HepG2 (cell line): Measurements from ENCODE around the gene LMNA. TPM values are rescaled to one million over a fixed set of nuclear protein-coding genes. Genes with fewer than 3 reads are reported as not detected.

Experiments
- ATAC-seq: fragments of 200-7000 bp; cut with Tn5 transposase; 3 replicates; pipeline ENCODE4 v1.9.1; 2020; ENCODE audit warnings: mild to moderate bottlenecking, moderate library complexity
- BruUV-seq: library from RNA; stranded (reverse); fragments of 400-500 nt; replicated peaks from 2 replicates; lab custom pipeline; 2021; lab: Mats Ljungman, UMichigan
- CTCF ChIA-PET: fragments of 300-600 bp; formaldehyde crosslinking; extraction: SDS; loops from one replicate; lab custom pipeline; 2021; ENCODE audit warnings: low total read pairs, inconsistent platforms, low intra/inter-chr PET ratio; lab: Yijun Ruan, JAX
- POLR2A ChIA-PET: fragments of 350-600 bp; sonication (Branson Sonifier 250); formaldehyde crosslinking; loops from one replicate; lab custom pipeline; 2020; ENCODE audit warnings: antibody characterized with exemption, inconsistent platforms; lab: Yijun Ruan, JAX
- DNase-seq: peaks from one replicate; pipeline ENCODE4 v3.0.0-alpha.2; 2015; ENCODE audit warnings: low spot score
- FAIRE-seq: peaks from 3 replicates; lab custom pipeline; 2011; peaks lifted over from hg19 to GRCh38; lab: Jason Lieb, UNC
- H2AFZ ChIP-seq: one replicate; pipeline ENCODE4 v1.6.1; 2011; ENCODE audit warnings: low read length, inconsistent platforms
- H3K27ac ChIP-seq: fragments of 300-600 bp; 3 replicates; pipeline ENCODE4 v1.8.0; 2011; ENCODE audit warnings: mixed run types, mild to moderate bottlenecking, mixed read lengths, low read length, inconsistent platforms; ENCODE audit not compliant: insufficient read depth; ENCODE audit errors: extremely low read length
- H3K27me3 ChIP-seq, 2 experiments: fragments of 200-600 bp in 1 of 2; 2 replicates in 1 of 2; 3 replicates in 1 of 2; pipeline versions ENCODE4 v1.6.0 to v1.8.0; 2011; ENCODE audit warnings: low read length in 2 of 2, mild to moderate bottlenecking in 2 of 2, moderate library complexity in 2 of 2, inconsistent platforms in 1 of 2; ENCODE audit not compliant: insufficient read depth in 2 of 2, control insufficient read depth in 1 of 2
- H3K36me3 ChIP-seq, 2 experiments: fragments of 200-600 bp in 1 of 2; replicated peaks in 1 of 2; 2 replicates in 1 of 2; 3 replicates in 1 of 2; pipeline versions ENCODE4 v1.5.1 to v1.8.0; 2011; ENCODE audit warnings: low read length in 2 of 2, inconsistent platforms in 1 of 2; ENCODE audit not compliant: insufficient read depth in 2 of 2, control insufficient read depth in 1 of 2
- H3K4me1 ChIP-seq: 2 replicates; pipeline ENCODE4 v1.5.1; 2012; ENCODE audit warnings: low read length, inconsistent platforms; ENCODE audit not compliant: insufficient read depth
- H3K4me2 ChIP-seq: 2 replicates; pipeline ENCODE4 v1.6.0; 2011; ENCODE audit warnings: low read depth, low read length, inconsistent platforms
- H3K4me3 ChIP-seq, 3 experiments: fragments of 200-600 bp in 1 of 3; sonication (generic), shearing (Covaris generic) in 1 of 3; replicated peaks in 1 of 3; 2 replicates each; pipeline ENCODE4 v1.5.1; 2011 to 2016; ENCODE audit warnings: low read length in 3 of 3, inconsistent platforms in 2 of 3, low read depth in 2 of 3, mild to moderate bottlenecking in 2 of 3, control low read depth in 1 of 3, mixed read lengths in 1 of 3; ENCODE audit not compliant: insufficient read depth in 1 of 3
- H3K79me2 ChIP-seq: one replicate; pipeline ENCODE4 v1.6.1; 2011; ENCODE audit warnings: low read length, inconsistent platforms; ENCODE audit not compliant: insufficient read depth
- H3K9ac ChIP-seq: 2 replicates; pipeline ENCODE4 v1.6.0; 2011; ENCODE audit warnings: mild to moderate bottlenecking, low read depth, low read length, inconsistent platforms; ENCODE audit not compliant: insufficient read depth
- H3K9me3 ChIP-seq: 2 replicates; pipeline ENCODE4 v1.5.1; 2012; ENCODE audit warnings: mild to moderate bottlenecking, low read length
- H4K20me1 ChIP-seq: 2 replicates; pipeline ENCODE4 v1.6.0; 2011; ENCODE audit warnings: inconsistent platforms, mild to moderate bottlenecking, low read length, moderate library complexity; ENCODE audit not compliant: insufficient read depth
- HES4 ChIP-seq: sonication (generic); formaldehyde crosslinking; IDR thresholded peaks from 2 replicates; pipeline ENCODE4 v1.9.0; 2021; ENCODE audit warnings: mild to moderate bottlenecking, missing genetic modification reagents, borderline replicate concordance
- KDM2A ChIP-seq: sonication (generic); formaldehyde crosslinking; IDR thresholded peaks from 2 replicates; pipeline ENCODE4 v1.4.0; 2020; ENCODE audit warnings: low read depth, missing genetic modification reagents, borderline replicate concordance
- RXRA ChIP-seq: sonication (generic); formaldehyde crosslinking; IDR thresholded peaks from 2 replicates; pipeline ENCODE4 v1.5.1; 2020; ENCODE audit warnings: missing genetic modification reagents
- ZNF138 ChIP-seq: sonication (generic); formaldehyde crosslinking; IDR thresholded peaks from 2 replicates; pipeline ENCODE4 v1.5.0; 2020; ENCODE audit warnings: mild to moderate bottlenecking, low read depth, missing genetic modification reagents
- ZNF792 ChIP-seq: IDR thresholded peaks from 2 replicates; pipeline ENCODE4 v1.6.1; 2016
- WGBS: methylation state at CpG from one replicate; pipeline ENCODE4 v1.1.6; 2017; ENCODE audit warnings: low lambda C conversion rate; 5-methylcytosine and 5-hydroxymethylcytosine counted together
- in situ Hi-C: cut with HindIII; loops from 2 replicates; pipeline ENCODE4 v1.10.0; 2017; ENCODE audit warnings: low pct_unique_long_range_greater_than_20kb; ENCODE audit not compliant: extremely low pct_ligation_motif_present
- intact Hi-C: fragments of 100-400 bp; cut with micrococcal nuclease; formaldehyde crosslinking; loops from one replicate; pipeline ENCODE4 v1.10.0; 2022; ENCODE audit not compliant: unreplicated experiment
- polyA plus RNA-seq, 8 experiments: library from polyadenylated mRNA; depleted of rRNA in 3 of 8; stranded (reverse) in 7 of 8; unstranded in 1 of 8; fragments of >200 nt; fragmentation: Illumina TruSeq in 4 of 8; extraction: Trizol in 4 of 8; gene quantifications; 2 replicates each; pipeline versions ENCODE4 v1.2.1 to v1.2.3, GENCODE V29; 2011 to 2016; ENCODE audit warnings: low read depth in 4 of 8, missing spikeins in 1 of 8, mixed read lengths in 1 of 8; ENCODE audit not compliant: insufficient read depth in 1 of 8
- total RNA-seq, 5 experiments: library from RNA; depleted of rRNA; stranded (reverse); fragments of >200 nt; fragmentation: Illumina TruSeq; extraction: Trizol; gene quantifications; 2 replicates each; pipeline ENCODE4 v1.2.3, GENCODE V29; 2016; ENCODE audit warnings: low read depth in 1 of 5

Gene LMNA
- total and polyA plus RNA-seq, 2 of the 13 experiments (the other 11 are each of a cell fraction or from before 2014, with no cell fraction given) = 107 to 225 TPM

DNA sequence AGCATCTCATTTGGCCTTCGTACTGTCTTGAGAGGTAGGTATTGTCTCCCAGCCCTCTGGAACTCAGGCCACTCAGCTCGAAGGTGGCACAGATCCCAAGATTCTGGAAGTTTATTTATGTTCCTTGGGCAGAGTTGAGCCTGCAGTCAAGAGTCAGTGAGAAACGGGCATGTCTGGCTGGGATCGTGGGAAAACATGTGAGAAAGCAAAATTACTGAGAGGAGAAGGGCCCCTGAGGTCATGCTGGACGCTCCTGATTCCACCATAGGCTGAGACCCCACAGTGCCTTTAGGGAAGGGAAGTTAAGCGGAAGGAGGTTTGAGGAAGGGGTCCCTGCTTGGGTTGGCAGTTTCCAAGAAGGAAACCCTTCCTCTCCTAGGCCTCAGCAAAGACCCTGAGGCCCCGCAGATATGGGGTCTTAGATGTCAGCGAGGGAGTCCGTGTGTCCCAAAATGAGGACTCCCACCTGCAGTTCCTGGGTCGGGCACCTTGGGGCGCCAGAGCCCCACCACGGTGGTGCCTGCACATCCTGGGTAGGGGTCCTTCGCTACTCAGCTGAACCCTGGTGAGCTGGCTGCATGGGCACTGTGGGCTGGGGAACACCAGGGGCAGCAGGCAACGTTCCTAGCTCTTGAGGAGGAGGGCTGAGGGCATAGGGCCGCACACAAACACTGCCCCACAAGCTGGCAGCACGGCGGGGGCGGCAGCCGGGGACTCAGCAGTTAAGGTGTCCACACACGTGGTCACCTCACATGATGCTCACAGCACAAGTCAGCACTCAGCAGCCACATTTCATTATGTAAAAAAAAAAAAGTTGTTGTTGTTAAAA lies 26.6 kb downstream of the LMNA start (continued):
- TF ChIP-seq ZNF138 (CRISPR knock-in tag) = 0 out of 2 replicates have a peak, but pooled peaks have one; percentile 55

DNA sequence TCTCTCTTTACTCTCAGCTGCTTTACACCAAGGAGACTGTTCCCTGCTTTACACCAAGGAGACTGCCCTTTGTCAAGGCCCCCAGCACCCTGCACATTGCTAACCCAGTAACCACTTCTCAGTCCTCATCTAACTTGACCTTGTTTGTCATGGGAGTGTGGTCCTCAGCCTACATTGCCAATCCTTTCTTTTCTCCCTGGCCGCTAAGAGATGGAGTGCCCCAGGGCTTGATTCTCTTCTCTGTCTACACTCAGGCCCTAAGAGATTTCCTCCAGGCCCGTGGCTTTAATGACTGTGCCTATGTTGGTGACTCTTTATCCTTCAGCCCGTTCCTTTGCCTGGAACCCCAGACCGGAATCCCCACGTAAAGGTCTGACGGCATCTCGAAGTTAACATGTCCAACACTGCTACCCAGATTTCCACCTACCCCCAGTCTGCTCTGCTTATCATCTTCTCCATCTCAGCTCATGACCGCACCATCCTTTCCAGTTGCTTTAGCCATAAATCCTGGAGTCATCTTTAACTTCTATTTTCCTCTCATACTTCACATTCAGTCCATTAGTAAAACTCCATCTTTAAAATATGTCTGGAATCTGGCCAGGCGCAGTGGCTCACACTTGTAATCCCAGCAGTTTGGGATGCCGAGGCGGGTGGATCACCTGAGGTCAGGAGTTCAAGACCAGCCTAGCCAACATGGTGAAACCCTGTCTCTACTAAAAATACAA lies 29.4 kb downstream of the LMNA start:
- H3K9me3 ChIP-seq = no peaks in the 10 kb centered on the region
- no peaks in the 10 kb centered on the region for H3K27me3 ChIP-seq
- intact Hi-C loops (no loop called here), in situ Hi-C loops (loop anchor here (5.0 kb wide), 1 partner anchor 83 kb away; no protein-coding TSS in a partner anchor)
- no peak for FAIRE-seq
- BruUV-seq = no TSS peak
- no peak for TF ChIP-seq KDM2A (CRISPR knock-in tag)
- no peak for TF ChIP-seq ZNF792 (CRISPR knock-in tag)
- TF ChIP-seq HES4 (CRISPR knock-in tag) = no peak
- TF ChIP-seq RXRA (CRISPR knock-in tag) = no peak
- H3K4me3 ChIP-seq = no peak overlapping the region
- peaks cover 50% of the 10 kb centered on the region for H3K4me1 ChIP-seq
- DNase-seq = no peak
- ATAC-seq = no peak
- H3K4me2 ChIP-seq = no peak overlapping the region
- H3K79me2 ChIP-seq = no peaks in the 10 kb centered on the region
- H4K20me1 ChIP-seq = no peaks in the 10 kb centered on the region
- CTCF ChIA-PET = no interaction called here
- POLR2A ChIA-PET = interaction anchor here (3.6 to 3.7 kb wide), 2 partner anchors 69 to 81 kb away, joined by 13 to 17 read pairs; partner anchors contain the start of gene PMF1
- no peak overlapping the region for H3K27ac ChIP-seq
- H2AFZ ChIP-seq = no peak overlapping the region
- WGBS = 76% methylated on average over 11 of the region's 11 CpGs
- no peak overlapping the region for H3K9ac ChIP-seq
- H3K36me3 ChIP-seq = peaks cover 1% of the 10 kb centered on the region in 2 experiments; a peak in 1 of 5 replicates
